Measurements from ENCODE around the gene STX7.

The STX7 gene

DNA sequence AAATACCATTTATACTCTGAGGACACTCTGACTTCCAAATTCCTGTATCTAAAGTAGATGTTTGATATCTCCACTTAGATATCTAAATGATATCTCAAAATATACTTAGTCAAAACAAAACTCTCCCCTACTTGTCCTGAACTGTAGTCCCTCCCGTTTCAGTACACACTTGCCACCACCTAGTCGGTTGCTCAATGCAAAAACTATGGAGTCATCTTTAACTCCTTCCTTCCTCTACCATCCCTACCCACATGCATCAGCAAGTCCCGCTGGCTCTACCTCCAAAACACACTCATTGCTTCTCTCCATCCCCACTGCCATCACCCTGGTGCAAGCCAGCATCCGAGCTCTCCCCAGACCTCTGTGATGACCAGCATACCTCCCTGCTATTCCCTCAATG is 13.2 kb downstream of the STX7 start:
- Histone ChIP-seq H3K36me3 (no peaks in the 10 kb centered on the region), H3K27me3 (no peaks in the 10 kb centered on the region), H3K4me3 (ENCODE audit: low read depth, low read length) (no peak overlapping the region), H3K9me3 (no peaks in the 10 kb centered on the region), H3K4me1 (no peaks in the 10 kb centered on the region)
- DNase-seq, result no peak
- TF ChIP-seq CTCF (IDR thresholded peaks at IDR 0.05; ENCODE audit: low read depth, low read length), result no peak

DNA sequence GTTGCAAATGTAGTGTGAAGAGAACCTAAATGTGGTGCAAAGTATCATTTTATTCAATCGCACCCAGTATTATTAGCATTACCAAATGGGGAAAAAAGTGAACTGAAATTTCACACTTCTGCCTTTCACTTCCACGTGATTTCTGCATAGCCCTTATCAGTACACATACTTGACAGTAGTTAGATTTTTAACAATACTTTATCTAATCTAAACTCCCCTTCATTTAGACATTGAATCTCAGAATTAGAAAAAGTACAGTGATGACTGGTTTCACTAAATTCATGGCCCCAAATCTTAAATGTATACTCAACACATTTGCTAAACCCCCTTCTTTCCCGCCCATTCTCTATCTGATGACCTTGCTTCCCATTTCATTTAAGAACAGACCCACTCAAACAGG is 14.3 kb downstream of the STX7 start:
- H3K4me1 ChIP-seq, result no peaks in the 10 kb centered on the region
- no peak overlapping the region for H3K4me3 ChIP-seq (ENCODE audit: low read depth, low read length)
- no peaks in the 10 kb centered on the region for H3K36me3 ChIP-seq
- DNase-seq, result no peak
- H3K9me3 ChIP-seq, result no peaks in the 10 kb centered on the region
- no peaks in the 10 kb centered on the region for H3K27me3 ChIP-seq
- no peak for TF ChIP-seq CTCF (IDR thresholded peaks at IDR 0.05; ENCODE audit: low read depth, low read length)

GRCh38 chr6:132496519-132497180 is 16.3 kb downstream of the STX7 start:
- Histone ChIP-seq H3K36me3 (no peaks in the 10 kb centered on the region), H3K27me3 (no peaks in the 10 kb centered on the region), H3K4me3 (ENCODE audit: low read depth, low read length) (no peak overlapping the region), H3K9me3 (no peaks in the 10 kb centered on the region), H3K4me1 (no peaks in the 10 kb centered on the region)
- DNase-seq, result no peak
- TF ChIP-seq CTCF (IDR thresholded peaks at IDR 0.05; ENCODE audit: low read depth, low read length), result no peak

DNA sequence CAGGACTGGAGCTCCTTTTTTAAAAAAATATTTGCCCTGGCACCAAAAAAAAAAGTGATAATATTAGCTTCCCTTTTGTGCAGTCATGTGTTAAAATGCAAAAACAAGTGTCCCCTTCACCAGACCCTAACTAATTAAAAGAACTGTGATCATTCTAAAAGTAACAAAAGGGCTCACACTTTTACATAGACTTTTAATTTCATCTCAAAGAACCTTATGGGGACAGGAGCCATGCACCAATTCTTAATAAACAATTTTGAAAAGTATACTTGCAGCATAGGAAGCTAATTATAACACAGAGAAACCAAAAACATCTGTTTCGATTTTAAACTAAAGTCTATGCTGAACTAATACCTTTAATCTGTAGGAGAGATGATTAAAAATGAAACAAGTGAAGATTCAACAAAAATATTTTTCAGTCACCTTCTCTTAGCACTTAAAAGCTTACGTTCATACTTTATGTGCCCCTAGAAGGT is 17.3 kb downstream of the STX7 start:
- Histone ChIP-seq H3K9me3 (no peaks in the 10 kb centered on the region), H3K4me1 (peaks cover 3% of the 10 kb centered on the region; the same call in 1 of the 2 replicates), H3K36me3 (no peaks in the 10 kb centered on the region), H3K27me3 (no peaks in the 10 kb centered on the region), H3K4me3 (ENCODE audit: low read depth, low read length) (no peak overlapping the region)
- TF ChIP-seq CTCF (IDR thresholded peaks at IDR 0.05; ENCODE audit: low read depth, low read length), result no peak
- no peak for DNase-seq

DNA sequence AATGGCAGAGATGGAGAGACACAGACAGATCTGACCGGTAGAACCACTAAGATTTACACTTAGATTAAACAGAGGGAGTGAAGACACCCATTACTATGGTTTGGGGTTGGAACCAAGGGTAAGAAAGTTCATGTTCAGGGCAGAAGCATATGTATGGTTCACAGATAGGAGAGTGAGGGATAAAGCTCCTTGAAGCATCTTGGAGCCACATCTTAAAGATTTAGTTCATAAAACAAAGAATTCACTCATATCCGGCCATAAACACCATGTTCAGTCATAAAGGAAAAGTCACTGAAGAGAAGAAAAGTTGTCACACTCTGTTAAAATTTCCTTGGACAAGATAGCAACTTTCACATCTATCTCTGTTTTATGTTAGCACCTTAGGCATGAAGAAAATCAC is 18.0 kb downstream of the STX7 start:
- H3K36me3 ChIP-seq, result no peaks in the 10 kb centered on the region
- peaks cover 3% of the 10 kb centered on the region; the same call in 1 of the 2 replicates for H3K4me1 ChIP-seq
- no peaks in the 10 kb centered on the region for H3K27me3 ChIP-seq
- DNase-seq, result no peak
- no peak overlapping the region for H3K4me3 ChIP-seq (ENCODE audit: low read depth, low read length)
- no peak for TF ChIP-seq CTCF (IDR thresholded peaks at IDR 0.05; ENCODE audit: low read depth, low read length)
- H3K9me3 ChIP-seq, result no peaks in the 10 kb centered on the region

GRCh38 chr6:132491881-132492280 is 21.0 kb downstream of the STX7 start:
- DNase-seq, result no peak
- peaks cover 3% of the 10 kb centered on the region; the same call in 1 of the 2 replicates for H3K4me1 ChIP-seq
- no peak overlapping the region for H3K4me3 ChIP-seq (ENCODE audit: low read depth, low read length)

More at GRCh38 chr6:132491881-132492280, 21.0 kb downstream of the STX7 start:
- Histone ChIP-seq H3K36me3 (no peaks in the 10 kb centered on the region), H3K27me3 (no peaks in the 10 kb centered on the region), H3K9me3 (no peaks in the 10 kb centered on the region)
- TF ChIP-seq CTCF (IDR thresholded peaks at IDR 0.05; ENCODE audit: low read depth, low read length), result no peak
